ENCODE measurements around the gene PRSS8. TPM values are rescaled to one million over a fixed set of nuclear protein-coding genes. Genes with fewer than 3 reads are reported as not detected.

PRSS8 gene
- total RNA-seq, 2 donors from 2014 or later = 2.4 TPM; not detected in 1

DNA sequence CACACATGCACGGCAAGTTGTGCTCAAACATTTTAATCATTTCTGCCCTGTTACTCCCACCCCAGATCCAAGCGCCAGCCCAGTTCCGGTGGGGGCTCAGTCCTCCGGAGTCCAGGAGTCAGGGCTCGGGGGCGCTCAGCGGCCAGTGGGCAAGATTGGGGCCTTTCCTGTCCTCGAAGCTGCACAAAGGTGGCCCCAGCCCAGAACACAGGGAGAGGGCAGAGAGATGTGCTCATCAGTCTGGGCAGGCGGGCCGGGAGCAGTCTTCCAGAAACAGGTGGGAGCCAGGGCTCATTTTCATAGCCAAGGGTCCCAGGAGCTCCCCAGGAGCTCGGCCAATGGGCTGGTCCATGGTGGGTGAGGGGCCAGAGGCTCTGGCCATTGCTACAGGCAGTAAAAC, 4.1 kb downstream of the PRSS8 start:
- no peak overlapping the region for H3K4me3 ChIP-seq
- TF ChIP-seq, protein P1, sequence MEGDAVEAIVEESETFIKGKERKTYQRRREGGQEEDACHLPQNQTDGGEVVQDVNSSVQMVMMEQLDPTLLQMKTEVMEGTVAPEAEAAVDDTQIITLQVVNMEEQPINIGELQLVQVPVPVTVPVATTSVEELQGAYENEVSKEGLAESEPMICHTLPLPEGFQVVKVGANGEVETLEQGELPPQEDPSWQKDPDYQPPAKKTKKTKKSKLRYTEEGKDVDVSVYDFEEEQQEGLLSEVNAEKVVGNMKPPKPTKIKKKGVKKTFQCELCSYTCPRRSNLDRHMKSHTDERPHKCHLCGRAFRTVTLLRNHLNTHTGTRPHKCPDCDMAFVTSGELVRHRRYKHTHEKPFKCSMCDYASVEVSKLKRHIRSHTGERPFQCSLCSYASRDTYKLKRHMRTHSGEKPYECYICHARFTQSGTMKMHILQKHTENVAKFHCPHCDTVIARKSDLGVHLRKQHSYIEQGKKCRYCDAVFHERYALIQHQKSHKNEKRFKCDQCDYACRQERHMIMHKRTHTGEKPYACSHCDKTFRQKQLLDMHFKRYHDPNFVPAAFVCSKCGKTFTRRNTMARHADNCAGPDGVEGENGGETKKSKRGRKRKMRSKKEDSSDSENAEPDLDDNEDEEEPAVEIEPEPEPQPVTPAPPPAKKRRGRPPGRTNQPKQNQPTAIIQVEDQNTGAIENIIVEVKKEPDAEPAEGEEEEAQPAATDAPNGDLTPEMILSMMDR (IDR thresholded peaks at IDR 0.05) = no peak
- no peak overlapping the region for H3K27ac ChIP-seq
- peaks cover 0 to 39% of the 10 kb centered on the region in 2 donors for H3K4me1 ChIP-seq
- no peaks in the 10 kb centered on the region for H3K9me3 ChIP-seq
- no peaks in the 10 kb centered on the region for H3K27me3 ChIP-seq
- peaks cover 59% of the 10 kb centered on the region for H3K36me3 ChIP-seq
- DNase-seq (ENCODE audit: low spot score) = no peak

DNA sequence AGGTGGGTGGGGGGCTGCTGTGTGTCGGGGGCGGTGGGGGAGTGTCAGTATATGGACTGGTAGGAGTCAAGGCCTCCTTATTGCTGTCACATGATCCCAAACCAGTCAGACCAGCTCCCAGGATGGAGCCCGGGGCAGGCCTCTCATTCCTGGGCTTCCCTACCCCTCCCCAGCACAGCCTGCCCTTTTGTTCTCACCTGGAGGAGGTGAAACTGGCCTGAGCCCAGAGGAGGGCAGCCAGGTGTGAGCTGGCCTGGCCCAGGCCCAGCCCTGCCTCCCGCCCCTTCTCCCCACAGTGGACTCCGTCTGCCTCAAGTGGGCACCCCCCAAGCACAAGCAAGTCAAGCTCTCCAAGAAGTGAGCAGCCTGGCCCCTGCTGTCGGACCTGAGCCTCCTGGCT, 4.6 kb downstream of the PRSS8 start:
- no peaks in the 10 kb centered on the region for H3K9me3 ChIP-seq
- peaks cover 59% of the 10 kb centered on the region for H3K36me3 ChIP-seq
- no peaks in the 10 kb centered on the region for H3K27me3 ChIP-seq
- no peak overlapping the region for H3K27ac ChIP-seq
- TF ChIP-seq, protein P1 (IDR thresholded peaks at IDR 0.05) = no peak
- no peak for DNase-seq (ENCODE audit: low spot score)
- peaks cover 0 to 39% of the 10 kb centered on the region in 2 donors for H3K4me1 ChIP-seq
- no peak overlapping the region for H3K4me3 ChIP-seq

DNA sequence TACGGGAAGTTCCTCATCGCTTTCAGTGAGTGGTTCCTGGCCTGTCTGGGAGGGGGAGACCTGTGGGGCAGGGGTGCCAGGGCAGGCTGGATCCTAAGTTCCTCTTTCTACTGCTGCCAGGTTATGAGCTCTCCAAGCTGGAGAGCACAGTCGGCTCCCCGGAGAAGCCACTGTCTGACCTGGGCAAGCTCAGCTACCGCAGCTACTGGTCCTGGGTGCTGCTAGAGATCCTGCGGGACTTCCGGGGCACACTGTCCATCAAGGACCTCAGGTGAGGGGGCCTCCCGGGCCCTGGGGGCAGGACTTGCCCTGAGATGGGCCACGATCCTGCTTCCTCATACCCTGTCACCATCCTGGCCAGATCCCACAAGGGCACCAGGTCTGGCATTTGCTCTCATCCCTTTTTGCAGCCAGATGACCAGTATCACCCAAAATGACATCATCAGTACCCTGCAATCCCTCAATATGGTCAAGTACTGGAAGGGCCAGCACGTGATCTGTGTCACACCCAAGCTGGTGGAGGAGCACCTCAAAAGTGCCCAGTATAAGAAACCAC, 5.1 kb downstream of the PRSS8 start:
- Histone ChIP-seq H3K9me3 (no peaks in the 10 kb centered on the region), H3K4me1 (peaks cover 0 to 39% of the 10 kb centered on the region in 2 donors), H3K36me3 (peaks cover 59% of the 10 kb centered on the region), H3K27me3 (no peaks in the 10 kb centered on the region), H3K27ac (peak overlapping the region in 1 of 2 donors; percentile 64), H3K4me3 (no peak overlapping the region)
- no peak for DNase-seq (ENCODE audit: low spot score)
- TF ChIP-seq, protein P1 (IDR thresholded peaks at IDR 0.05) = no peak

DNA sequence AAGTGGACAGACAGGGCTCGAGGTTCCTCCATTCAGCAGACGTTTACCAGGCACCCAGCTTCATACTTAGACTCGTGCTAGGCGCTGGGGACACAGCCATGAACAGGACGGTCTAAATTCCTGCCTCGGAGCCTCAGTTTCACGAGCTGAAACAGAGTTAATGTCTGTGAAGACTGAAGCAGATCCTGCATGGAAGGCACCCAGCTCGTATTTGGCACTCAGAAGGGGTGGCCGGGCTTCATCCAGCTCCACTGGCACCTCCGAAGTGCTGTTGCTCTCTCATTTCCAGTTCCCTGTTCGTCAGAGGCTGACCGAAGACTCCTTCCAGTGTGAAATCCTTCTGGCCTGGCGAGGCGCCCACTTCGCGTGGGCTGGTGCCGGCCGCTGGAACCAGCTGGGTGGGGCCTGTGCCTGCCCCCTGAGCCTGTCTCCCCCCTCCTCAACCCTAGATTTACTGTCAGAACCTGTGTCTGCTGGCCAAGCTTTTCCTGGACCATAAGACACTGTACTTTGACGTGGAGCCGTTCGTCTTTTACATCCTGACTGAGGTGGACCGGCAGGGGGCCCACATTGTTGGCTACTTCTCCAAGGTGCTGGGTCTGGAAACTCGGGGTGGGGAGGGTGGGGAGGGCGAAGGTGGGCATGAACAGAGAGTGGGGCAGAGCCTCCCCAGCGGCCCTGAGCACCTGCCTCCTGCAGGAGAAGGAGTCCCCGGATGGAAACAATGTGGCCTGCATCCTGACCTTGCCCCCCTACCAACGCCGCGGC, 5.8 kb downstream of the PRSS8 start:
- peak; percentile 74 for DNase-seq (ENCODE audit: low spot score)
- Histone ChIP-seq H3K4me1 (peaks cover 0 to 34% of the 10 kb centered on the region in 2 donors), H3K4me3 (no peak overlapping the region)

DNA sequence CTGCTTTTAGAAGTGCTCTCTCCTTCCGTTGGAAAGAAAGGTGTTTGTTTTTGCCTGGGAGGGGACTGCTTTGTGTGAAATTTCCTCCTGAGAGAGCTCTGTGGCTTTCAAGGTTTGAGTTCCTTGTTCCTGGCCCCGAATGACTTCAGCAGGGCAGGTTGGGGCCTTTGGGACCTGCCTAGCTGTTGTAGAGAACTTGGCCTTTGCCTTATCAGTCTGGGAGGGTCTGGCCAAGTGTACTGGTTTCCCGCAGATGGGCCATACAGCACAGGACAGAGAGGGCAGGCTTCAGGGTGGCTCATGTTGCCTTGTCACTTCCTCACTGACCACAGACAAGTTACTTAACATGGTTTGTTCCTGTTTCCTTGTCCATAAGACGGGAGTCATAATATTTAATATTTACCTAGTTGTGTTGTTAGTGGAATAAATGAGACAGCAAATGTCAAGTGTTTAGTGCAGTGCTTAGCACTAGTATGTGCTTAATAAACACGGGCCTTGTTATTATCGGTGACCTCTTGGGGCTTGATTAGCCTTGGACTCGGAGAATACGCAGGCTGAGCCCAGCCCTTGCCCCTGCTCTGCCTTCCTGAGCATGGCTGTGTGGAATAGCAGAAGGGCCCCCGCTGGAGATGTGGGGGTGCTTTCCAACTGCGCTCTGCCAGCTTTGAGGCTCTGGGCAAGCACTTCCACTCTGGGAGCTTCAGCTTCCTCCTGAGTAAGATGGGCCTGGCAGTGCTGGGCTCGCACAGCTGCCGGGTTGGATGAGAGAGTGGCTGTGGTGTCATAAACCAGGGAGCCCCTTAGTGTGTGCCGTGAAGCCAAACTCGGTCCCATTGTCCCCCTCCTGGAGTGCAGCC, 6.6 kb downstream of the PRSS8 start:
- TF ChIP-seq, protein P1 (IDR thresholded peaks at IDR 0.05) = no peak
- Histone ChIP-seq H3K27me3 (no peaks in the 10 kb centered on the region), H3K9me3 (no peaks in the 10 kb centered on the region), H3K27ac (peak overlapping the region; percentile 64), H3K36me3 (peaks cover 71% of the 10 kb centered on the region), H3K4me3 (no peak overlapping the region), H3K4me1 (peaks cover 0 to 26% of the 10 kb centered on the region in 2 donors)
- peak; percentile 70 for DNase-seq (ENCODE audit: low spot score)

More for the DNA sequence above, 5.8 kb downstream of the PRSS8 start:
- Histone ChIP-seq H3K27ac (peak overlapping the region; percentile 64), H3K27me3 (no peaks in the 10 kb centered on the region), H3K9me3 (no peaks in the 10 kb centered on the region), H3K36me3 (peaks cover 64% of the 10 kb centered on the region)
- TF ChIP-seq, protein P1 (IDR thresholded peaks at IDR 0.05) = no peak

Data from right atrium auricular region (tissue), 2 donors.